Brain microvascular endothelial cell (primary cell): ENCODE data around the gene CCN5.

Experiments
- DNase-seq: peaks from one replicate; pipeline ENCODE4 v3.0.0-alpha.2; 2020
- H3K27ac ChIP-seq: fragments of 250-450 bp; sonication (Bioruptor Pico); 2 replicates; pipeline ENCODE4 v1.5.1; 2020; ENCODE audit warnings: mild to moderate bottlenecking, moderate library complexity
- H3K27me3 ChIP-seq: fragments of 250-450 bp; sonication (Bioruptor Pico); replicated peaks from 2 replicates; pipeline ENCODE4 v1.5.1; 2020; ENCODE audit warnings: mild to moderate bottlenecking
- H3K36me3 ChIP-seq: fragments of 250-450 bp; sonication (Bioruptor Pico); replicated peaks from 2 replicates; pipeline ENCODE4 v1.5.1; 2020; ENCODE audit warnings: mild to moderate bottlenecking
- H3K4me3 ChIP-seq: 2 replicates; pipeline ENCODE4 v1.5.1; 2011; ENCODE audit warnings: low read depth, mild to moderate bottlenecking, control low read depth, low read length, moderate library complexity
- in situ Hi-C: cut with HindIII; loops from 2 replicates; pipeline ENCODE4 v1.10.0; 2017; ENCODE audit warnings: low sequenced_read_pairs, low pct_ligation_motif_present
- TF ChIP-seq, protein P1 (sequence below): IDR thresholded peaks from 2 replicates; pipeline ENCODE4 v1.5.1; 2011; ENCODE audit warnings: low read depth, mild to moderate bottlenecking, moderate library complexity, low read length, control low read depth, inconsistent platforms; ENCODE audit errors: missing control alignments

The CCN5 gene

DNA sequence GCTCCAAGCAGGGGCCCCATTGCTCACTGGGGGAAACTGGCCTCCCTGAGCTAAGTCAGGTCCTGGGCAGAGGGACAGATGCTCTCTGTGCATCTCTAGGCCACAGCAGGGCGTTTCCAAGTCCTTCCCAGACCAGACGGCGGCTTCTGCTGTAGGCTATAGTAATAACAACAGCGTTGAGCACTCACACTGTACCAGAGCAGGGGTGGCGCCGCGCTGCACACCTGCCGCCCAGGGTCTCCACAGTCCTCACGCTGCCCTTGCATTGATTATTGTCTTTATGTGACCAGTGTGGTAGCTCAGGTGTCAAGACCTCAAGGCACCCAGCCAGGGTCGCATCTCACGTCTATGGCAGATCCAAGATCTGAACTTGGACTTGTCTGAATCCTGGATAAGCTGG is 14.9 kb upstream of the CCN5 start:
- Histone ChIP-seq H3K36me3 (no peaks in the 10 kb centered on the region), H3K27me3 (no peaks in the 10 kb centered on the region), H3K27ac (no peak overlapping the region), H3K4me3 (no peak overlapping the region)
- DNase-seq, result no peak
- in situ Hi-C loops, result no loop called here
- TF ChIP-seq, protein P1, sequence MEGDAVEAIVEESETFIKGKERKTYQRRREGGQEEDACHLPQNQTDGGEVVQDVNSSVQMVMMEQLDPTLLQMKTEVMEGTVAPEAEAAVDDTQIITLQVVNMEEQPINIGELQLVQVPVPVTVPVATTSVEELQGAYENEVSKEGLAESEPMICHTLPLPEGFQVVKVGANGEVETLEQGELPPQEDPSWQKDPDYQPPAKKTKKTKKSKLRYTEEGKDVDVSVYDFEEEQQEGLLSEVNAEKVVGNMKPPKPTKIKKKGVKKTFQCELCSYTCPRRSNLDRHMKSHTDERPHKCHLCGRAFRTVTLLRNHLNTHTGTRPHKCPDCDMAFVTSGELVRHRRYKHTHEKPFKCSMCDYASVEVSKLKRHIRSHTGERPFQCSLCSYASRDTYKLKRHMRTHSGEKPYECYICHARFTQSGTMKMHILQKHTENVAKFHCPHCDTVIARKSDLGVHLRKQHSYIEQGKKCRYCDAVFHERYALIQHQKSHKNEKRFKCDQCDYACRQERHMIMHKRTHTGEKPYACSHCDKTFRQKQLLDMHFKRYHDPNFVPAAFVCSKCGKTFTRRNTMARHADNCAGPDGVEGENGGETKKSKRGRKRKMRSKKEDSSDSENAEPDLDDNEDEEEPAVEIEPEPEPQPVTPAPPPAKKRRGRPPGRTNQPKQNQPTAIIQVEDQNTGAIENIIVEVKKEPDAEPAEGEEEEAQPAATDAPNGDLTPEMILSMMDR, result no peak

DNA sequence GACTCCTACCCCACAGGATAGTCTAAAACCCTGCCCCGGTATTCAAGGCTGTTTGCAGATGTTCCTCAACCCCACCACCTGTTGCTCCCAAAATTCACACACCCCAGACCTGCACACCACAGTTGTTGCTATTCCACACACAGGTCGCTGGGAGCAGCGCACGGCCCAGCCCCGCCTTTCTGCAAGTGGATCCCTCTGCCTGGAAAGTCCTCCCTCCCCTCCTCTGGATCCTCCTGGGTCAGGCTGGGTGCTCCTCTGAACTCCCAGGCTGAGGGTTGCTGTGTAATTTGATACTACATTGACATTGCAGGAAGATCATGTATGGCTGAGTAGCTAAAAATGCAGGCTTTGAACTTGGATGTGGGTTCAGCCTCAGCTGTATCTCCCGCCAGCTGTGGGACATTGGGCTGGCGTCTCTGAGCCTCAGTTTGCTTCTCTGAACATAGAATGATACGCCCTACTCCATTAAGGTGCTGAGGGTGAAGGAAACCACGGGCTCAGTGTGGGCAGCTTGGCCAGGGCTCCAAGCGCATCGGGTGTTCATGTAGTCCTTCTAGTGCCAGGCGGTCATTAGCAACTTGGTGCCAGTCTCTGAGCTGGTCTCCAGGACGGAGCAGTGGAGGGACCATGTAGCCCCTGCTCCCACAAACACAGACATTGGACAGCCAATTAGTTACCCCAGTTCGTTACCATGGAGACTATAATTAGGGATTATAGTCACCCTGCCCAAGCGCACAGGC is 13.9 kb upstream of the CCN5 start:
- in situ Hi-C loops, result no loop called here
- Histone ChIP-seq H3K4me3 (no peak overlapping the region), H3K36me3 (no peaks in the 10 kb centered on the region), H3K27me3 (no peaks in the 10 kb centered on the region), H3K27ac (no peak overlapping the region)
- no peak for DNase-seq
- TF ChIP-seq, protein P1, result no peak

DNA sequence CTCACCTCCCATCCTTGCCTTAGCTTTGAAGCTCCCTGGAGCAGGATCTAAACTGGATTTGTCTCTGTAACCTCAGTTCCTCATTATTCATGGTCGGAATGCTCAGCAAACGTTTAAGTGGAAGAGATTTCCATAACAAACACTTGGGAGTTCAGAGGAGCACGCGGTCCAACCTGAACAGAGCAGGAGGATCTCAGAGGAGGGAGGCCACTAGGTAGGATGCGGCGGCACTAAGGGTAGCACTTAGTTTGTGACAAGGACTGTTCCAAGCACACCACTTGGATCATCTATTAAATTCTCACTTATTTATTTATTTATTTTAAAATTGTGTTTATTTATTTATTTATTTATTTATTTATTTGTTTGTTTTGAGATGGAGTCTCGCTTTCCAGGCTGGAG is 13.3 kb upstream of the CCN5 start:
- H3K27ac ChIP-seq, result no peak overlapping the region
- H3K27me3 ChIP-seq, result no peaks in the 10 kb centered on the region
- no peak for DNase-seq
- H3K4me3 ChIP-seq, result no peak overlapping the region
- in situ Hi-C loops, result no loop called here
- TF ChIP-seq, protein P1, result no peak
- H3K36me3 ChIP-seq, result no peaks in the 10 kb centered on the region

DNA sequence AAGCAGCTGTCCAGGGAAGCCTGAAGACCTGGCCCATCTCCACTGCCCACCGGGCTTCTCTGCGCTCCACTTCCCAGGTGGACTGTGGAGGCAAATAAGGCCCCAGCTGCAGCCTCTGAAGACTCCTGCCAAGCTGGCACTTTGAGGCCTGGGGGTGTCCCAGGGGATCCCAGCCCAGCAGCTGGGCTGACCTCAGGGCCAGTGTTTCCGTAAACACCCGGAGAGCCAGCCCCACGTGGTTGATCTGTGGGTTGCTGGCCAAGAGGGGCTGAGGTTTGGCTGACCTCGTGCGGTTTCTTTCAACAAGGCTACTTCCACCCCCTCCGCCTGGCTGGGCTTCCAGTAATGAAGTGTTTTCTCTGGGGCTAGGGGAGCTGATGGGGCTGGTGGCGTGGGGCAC is 12.4 kb upstream of the CCN5 start:
- Histone ChIP-seq H3K36me3 (no peaks in the 10 kb centered on the region), H3K27ac (no peak overlapping the region), H3K27me3 (peaks cover 2% of the 10 kb centered on the region), H3K4me3 (no peak overlapping the region)
- peak; percentile 83 for DNase-seq
- in situ Hi-C loops, result no loop called here
- TF ChIP-seq, protein P1, result no peak

DNA sequence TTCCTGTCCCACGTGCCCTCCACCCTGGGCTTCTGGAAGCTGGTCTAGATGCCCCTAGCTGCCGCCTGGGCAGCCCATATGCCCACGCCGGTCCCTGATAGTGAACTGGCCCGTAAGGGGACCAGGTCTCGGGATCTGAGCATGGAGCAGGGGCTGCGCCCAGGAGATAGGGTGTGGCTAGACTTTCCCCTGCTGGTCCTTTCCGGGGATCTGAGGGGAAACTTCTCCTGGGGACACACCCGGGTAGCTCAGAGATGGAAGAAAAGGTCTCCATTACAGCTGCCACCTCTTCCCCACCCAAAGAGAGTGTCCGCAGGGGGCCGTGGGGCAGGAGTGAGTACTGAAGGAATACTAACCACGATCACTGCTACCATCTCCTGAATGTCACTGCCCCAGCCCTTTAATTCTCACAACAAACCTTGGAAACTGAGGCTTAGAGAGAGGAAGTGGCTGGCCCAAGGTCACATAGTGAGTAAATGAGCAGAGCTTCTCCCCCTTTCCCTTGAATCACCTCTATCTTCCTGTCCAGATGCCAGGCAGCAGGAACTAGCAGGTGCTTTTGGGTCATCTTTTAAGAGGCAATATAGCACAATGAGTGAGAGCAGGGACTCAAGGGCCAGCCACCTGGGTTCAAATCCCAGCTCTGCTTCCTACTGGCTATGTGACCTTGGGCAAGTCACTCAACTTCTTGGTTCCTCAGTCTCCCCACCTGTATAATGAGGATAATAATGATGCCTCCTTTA is 11.8 kb upstream of the CCN5 start:
- H3K36me3 ChIP-seq, result no peaks in the 10 kb centered on the region
- in situ Hi-C loops, result no loop called here
- DNase-seq, result no peak
- H3K27ac ChIP-seq, result no peak overlapping the region
- TF ChIP-seq, protein P1, result no peak
- peaks cover 2% of the 10 kb centered on the region for H3K27me3 ChIP-seq
- no peak overlapping the region for H3K4me3 ChIP-seq
